NCI-H1930 (cell line): ENCODE data around the gene RHOB.

ENCODE experiments used
- DNase-seq, 2 experiments: peaks; one replicate each; lab custom pipeline; 2025; lab: John Stamatoyannopoulos, UW

RHOB gene

GRCh38 chr2:20438334-20439192, 8.3 kb upstream of the RHOB start:
- DNase-seq, result peak in 1 of 2 experiments; percentile 44

- no peak for DNase-seq
Measured at GRCh38 chr2:20439193-20439475, 7.7 kb upstream of the RHOB start.

- no peak for DNase-seq
Measured at GRCh38 chr2:20439503-20439902, 7.4 kb upstream of the RHOB start.

- DNase-seq, result no peak
Measured at GRCh38 chr2:20440001-20440560, 6.8 kb upstream of the RHOB start.

- peak in 1 of 2 experiments; percentile 10 for DNase-seq
Measured at GRCh38 chr2:20443276-20443920, 3.5 kb upstream of the RHOB start.

GRCh38 chr2:20444101-20444992, 2.5 kb upstream of the RHOB start:
- DNase-seq, result no peak

- no peak for DNase-seq
Measured at GRCh38 chr2:20444993-20445910, 1.6 kb upstream of the RHOB start.

GRCh38 chr2:20446255-20446916, 488 bp upstream of the RHOB start:
- DNase-seq, result no peak

- DNase-seq, result no peak
Measured at GRCh38 chr2:20447437-20448245, 767 bp downstream of the RHOB start.

- DNase-seq, result no peak
Measured at GRCh38 chr2:20448246-20448976, 1.5 kb downstream of the RHOB start.

- no peak for DNase-seq
Measured at GRCh38 chr2:20448977-20449306, 2.1 kb downstream of the RHOB start.

GRCh38 chr2:20449501-20450200, 2.8 kb downstream of the RHOB start:
- no peak for DNase-seq

GRCh38 chr2:20450201-20450999, 3.5 kb downstream of the RHOB start:
- DNase-seq, result no peak

- DNase-seq, result no peak
Measured at GRCh38 chr2:20451000-20451290, 4.1 kb downstream of the RHOB start.

- no peak for DNase-seq
Measured at GRCh38 chr2:20451341-20451740, 4.5 kb downstream of the RHOB start.

- DNase-seq, result no peak
Measured at GRCh38 chr2:20451761-20452499, 5.1 kb downstream of the RHOB start.

GRCh38 chr2:20452551-20452950, 5.7 kb downstream of the RHOB start:
- DNase-seq, result no peak
